HG03108 (cell line): Measurements from ENCODE around the gene DLGAP5.

Experiments used
- ATAC-seq: cut with Tn5 transposase; IDR thresholded peaks from one replicate; pipeline ENCODE4 v1.9.1; 2021; ENCODE audit warnings: moderate library complexity; ENCODE audit not compliant: unreplicated experiment

The DLGAP5 gene

GRCh38 chr14:55129428-55130195 is 61.8 kb downstream of the DLGAP5 start:
- ATAC-seq, result peak; percentile 40

GRCh38 chr14:55129086-55129427 is 62.3 kb downstream of the DLGAP5 start, which contains the start of gene LGALS3:
Gene LGALS3 (plus strand): TSS chr14:55129252. CDS start chr14:55137374, 8,122 bp downstream.
- peak; percentile 67 for ATAC-seq

DNA sequence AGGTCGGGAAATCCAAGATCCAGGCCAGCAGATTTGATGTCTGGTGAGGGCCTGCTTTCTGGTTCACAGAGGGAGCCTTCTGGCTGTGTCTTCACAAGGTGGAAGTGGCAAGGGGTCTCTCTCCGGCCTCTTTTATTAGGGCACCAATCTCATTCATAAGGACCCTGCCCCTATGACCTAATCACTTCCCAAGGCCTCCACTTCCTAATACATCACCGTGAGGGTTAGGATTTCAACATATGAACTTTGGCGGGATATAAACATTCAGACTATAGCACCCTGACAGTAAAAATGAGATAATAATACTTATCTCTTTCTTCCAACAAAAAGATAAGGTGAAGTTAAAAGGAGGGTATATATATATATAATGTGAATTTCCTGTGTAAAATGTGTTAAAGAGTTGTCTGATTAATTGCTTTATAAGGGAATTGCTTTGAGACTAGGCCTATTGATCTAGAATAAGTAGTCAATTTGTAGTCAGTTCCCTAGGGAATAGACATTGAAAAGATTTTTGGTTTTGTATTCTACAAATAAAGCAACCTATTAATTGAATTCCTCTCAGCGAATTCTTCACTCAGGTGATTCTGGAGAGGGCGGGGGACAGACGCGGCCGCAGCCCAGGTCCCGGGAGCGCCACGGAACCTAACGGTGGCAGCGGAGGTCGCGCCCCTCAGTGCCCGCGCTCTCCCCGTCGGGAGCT is 62.8 kb downstream of the DLGAP5 start:
- no peak for ATAC-seq

DNA sequence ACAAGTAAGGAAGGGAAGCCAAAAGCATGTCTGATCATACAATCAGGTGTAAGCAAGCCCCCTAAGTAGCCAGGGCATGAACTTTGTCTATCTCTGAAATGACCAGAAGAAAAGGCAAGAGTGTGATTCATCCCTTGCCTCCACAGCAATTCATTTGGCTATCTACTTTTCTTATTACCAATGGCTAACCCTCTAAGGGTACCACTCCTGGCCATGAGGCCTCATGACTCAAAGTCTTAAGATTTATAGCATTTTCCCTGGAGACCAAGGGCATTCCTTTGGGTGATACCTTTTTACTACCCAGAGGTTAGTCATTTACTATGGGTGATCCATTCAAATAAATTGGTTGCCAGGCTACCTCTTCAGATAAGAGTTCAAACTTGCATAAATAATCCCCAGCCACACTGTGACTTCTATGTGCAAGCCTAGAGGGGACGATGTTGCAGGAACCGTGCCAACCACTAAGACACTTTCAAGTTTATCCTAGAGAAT is 63.9 kb downstream of the DLGAP5 start:
- ATAC-seq, result no peak

DNA sequence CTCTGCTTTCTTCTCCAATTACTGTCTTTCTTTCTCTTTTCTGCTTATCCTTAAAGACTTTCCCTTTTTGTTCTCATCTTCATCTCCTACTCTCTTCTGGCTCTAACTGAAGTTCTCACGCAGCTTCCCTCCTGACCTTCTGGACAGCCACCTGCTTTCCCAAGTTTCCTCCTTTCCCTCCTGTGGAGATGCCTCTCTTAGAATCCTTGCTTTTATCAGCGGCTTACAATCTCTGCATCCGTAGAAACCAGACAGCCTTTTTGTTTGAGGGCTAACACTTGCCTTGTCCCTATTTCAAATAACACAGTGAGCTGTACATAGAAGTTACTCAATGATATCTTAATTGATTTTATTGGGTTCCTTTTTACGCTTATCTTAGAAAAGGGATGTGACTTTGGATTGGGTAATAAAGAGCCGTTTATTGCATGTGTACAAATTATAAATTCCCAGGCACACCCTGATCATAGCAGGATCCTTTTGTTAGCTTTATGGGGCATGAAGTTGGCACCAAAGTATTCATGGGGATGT is 64.4 kb downstream of the DLGAP5 start:
- no peak for ATAC-seq

DNA sequence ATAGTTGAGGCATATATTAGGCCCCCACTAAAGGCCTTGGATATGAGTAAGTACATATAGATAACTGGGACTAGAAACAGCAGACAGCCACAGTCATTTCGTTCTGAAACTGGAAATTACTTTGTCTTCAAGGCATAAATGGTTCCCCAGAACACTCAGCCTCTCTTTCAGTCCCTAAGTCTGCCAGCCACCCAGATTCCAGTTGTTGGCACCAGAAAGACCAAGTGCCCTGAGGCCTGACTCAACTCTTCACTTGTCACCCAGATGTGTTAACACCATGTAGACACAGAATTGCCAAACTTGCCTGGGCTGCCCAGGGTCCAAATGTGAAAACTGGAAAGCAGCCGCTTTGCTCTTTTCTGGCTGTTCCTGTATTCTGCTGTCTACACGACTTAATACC is 65.4 kb downstream of the DLGAP5 start:
- no peak for ATAC-seq

GRCh38 chr14:55125403-55125802 is 66.0 kb downstream of the DLGAP5 start:
- ATAC-seq, result no peak

DNA sequence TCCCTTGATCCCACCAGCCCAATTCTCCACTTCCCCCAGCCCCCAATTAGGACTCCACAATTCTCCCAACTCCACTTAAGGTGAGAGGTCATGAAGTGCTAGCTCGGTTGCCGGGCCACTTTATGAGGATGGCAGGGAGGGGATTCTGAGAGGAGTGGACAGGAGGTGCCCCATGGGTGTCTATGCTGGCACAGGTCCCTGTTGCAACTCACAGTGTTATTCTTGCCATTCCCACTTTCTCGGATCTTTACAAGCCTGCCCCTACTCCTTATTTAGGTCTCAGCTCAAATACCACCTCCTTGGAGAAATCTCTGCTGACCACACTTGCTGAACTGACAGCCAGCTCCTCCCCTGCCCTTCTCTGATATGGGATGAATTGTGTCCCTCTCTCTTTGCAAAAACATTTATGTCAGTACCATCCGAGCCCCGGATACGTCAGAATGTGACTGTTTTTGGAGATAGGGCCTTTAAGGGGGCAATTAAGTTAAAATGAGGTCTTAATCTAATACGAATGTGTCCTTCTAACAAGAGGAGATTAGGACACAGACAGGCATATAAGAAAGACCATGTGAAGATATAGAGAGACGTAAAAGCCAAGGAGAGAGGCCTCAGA is 66.5 kb downstream of the DLGAP5 start:
- no peak for ATAC-seq

DNA sequence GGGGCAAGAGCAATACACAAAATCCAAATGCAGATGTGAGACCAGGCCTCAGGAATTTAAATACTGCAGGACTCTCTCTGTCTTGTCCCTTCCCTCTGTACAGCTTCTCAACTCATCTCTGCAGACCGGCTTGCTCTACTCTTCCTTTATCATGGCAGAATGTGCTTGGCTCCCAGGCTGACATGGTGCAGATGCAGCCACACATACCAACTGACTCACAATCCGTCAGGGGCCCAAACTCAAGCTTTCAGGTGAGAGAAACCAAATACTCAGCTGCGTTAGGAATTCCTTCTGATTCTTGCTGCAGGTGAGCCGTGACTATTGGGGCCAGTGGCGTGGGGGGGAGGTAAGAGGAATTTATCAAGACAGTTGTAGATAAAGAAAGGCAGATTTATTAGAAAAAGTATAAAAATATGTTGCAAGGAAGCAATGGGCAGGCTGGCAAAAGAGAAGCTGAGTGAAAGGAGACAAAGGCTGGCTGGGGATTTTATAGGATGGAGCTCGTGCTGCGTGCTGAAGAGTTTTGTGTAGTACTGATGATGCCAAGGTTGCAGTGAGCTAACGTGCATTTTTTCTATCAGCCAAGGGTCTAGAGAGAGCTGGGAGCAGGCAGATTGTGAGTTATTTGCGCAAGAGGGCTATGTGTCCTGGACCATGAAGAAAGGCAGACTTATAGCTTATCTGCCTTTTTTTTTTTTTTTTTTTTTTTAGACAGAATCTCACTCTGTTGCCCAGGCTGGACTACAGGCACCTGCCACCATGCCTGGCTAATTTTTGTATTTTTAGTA is 67.3 kb downstream of the DLGAP5 start:
- ATAC-seq, result no peak

GRCh38 chr14:55123101-55123500 is 68.3 kb downstream of the DLGAP5 start:
- ATAC-seq, result no peak

DNA sequence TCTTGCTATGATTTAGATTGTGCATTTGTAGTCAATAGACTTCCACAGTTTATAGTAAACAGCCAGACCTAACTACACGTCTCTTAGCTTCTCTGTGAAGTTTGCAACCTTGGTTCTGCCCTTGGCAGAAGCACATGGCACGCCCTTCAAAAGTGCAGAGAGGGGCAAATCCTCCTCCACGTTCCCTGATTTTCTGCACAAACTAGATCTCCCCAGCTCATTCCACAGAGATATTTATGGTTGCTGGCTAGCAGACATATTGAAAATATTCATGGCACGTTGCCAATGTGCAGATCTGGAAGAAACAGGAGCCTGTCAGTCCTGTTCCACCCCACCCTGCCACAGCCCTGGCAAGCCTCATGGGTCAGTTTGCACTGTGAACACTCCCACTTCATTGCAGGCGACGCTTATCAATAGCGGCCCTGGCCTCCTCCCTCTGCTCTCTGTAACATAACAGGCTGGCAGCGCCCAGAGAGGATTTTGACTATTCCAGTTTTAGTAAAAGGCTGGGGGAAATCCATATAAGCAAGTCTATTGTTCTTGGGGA is 68.9 kb downstream of the DLGAP5 start:
- no peak for ATAC-seq

DNA sequence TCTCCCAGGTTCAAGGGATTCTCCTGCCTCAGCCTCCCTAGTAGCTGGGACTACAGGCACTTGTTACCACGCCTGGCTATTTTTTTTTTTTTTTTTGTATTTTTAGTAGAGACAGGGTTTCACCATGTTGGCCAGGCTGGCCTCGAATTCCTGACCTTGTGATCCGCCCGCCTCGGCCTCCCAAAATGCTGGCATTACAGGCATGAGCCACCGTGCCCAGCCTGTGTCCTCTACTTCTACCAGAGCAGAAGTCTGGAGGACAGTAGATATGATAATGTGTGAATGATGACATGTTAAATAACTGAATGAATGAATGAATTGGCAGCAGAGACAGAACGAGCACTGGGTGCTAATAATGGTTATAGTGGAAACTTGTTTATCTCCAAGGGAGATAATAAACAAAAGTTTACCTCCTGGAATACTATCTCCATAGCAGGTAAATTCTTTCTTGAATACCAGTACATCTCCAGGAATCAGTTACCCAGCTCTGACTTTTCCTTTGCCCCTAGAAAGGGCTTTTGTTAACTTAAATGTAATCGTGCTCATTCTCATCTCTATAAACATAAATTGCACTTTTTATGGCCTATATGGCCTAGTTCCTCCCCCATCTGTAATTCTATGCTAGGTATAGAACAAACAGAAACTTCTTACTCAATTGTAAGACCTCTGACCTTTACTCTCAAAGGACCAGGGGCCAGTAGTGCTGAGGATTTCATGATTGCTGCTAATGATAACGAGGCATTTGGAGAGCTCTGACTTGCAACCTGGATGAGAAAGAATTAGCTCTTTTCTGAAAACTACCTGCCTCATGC is 69.6 kb downstream of the DLGAP5 start:
- ATAC-seq, result no peak

DNA sequence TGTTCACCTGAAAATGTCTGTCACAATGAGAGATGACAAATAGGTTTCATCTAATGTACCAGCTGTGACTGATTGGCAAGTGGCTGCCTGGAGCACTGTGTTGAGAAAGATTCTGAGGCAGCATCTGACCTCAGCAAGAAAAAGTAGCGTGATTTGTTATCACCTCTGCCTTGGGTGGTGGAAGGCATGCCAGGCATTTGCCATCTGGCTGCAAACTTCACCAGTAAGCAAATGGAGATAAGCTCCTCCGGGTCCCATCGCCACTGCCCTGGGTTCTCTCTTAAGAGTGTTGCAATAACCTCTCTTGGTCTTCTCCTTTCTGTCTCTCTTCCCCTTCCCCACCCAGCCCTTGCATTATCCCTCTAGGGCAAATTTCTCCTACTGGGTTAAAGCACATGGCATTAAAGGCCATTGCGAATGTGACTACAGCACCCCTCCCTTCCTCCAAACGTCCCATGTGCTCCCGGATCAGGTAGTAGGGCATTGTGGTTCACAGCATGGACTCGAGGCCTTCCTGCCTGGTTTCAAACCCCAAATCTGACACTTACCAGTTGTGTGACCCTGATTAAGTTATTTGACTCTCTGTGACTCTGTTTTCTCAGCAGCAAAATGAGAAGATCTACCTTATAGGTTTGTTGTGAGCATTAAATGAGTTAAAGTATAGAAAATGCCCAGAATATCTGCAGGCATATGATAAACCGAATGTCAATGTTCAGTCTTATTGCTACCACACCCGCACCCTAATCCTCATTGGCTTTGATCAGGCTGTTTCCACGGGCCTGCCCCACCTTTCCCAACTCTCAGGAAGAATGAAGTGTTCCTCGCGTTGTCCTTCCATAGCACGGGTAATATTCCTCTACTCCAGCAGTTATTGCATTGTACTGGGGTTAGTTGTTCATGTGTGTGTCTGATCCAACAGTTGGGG is 70.6 kb downstream of the DLGAP5 start:
- no peak for ATAC-seq

DNA sequence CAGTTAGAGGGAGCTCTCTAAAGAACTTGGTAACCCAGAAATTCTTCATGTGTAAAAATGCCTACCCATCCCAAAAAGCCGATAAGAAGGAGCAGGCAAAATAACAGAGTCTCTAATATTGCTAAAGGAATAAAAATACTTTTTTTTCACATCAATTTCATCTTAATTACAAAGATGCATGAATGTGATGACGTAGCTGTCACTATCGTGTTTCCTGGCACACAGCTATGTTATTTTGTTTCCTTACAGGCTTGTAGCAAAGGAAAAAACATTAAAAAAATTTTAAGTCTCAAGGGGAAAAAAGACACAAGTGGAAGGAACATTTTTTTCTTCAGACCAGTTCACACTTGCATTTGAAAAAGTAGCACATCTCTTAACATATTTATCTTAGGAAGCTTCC is 72.6 kb downstream of the DLGAP5 start:
- no peak for ATAC-seq

DNA sequence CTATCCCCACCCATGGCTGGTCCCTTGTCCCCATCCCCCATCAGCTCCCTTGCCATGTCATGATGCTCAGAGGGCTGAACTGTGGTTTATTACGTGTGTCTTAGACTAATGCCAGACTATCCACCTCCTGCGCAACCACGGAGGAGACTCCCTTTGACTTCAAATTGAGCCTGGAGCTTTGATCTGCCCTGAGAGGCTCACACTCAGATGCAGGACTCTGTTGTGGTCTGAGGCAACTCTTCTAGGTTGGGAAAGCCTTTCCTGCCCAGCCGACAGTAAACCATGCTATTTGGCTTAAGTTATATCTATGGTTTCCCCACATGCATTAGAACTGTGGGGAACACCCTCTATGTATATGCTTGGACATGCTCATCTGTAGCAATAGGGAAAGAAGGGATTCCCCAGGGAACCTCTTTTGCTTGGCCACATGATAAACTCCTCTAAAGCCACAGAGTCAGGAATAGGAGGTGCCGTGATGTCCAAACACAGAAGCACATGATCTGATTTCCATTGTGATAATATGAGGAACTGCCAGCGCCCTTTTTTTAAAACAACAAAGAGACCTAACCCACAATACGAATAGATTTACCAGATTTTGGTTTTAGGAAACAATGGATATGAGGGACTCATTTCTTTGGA is 73.5 kb downstream of the DLGAP5 start:
- no peak for ATAC-seq

DNA sequence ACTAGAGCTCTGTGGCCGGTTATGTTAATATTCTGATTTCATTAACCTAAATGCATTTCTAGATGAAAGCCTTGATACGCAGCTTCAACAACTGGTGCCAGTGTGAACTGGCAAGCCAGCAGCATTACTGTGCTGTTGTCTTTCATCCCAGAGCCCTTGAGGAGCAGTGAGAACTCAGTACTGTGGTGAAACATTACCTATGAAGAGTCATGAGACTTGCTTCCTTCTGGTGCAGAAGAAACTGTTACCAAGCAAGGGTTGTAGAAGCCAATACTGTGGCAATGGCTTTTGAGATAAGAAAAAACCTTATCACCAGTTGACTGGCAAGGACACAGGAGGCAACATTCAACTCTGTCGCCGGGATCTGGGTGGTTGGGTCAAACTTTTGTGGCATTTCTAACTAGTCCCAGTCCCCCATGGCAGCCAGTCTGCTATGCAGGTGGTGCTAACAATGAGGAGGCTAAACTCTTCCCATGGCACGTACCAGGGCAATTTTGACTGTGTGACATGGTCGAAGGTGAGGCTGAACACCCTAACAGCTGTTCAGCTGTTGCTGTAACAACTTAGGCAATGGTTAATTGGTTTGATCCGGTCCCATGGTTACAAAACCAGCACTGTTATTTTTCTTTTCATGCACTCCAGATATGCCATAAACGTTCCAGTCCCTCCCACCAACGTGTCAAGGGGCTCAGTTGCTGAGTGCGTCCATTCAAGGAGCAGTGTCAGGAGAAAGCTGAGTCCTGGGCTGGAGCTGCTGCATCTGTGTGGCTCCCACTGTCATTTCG is 74.9 kb downstream of the DLGAP5 start:
- ATAC-seq, result no peak

- ATAC-seq, result no peak
These were observed 75.5 kb downstream of the DLGAP5 start for GRCh38 chr14:55115861-55116245.
